K562 (cell line): ENCODE measurements around the gene FGFRL1. TPM values are rescaled to one million over a fixed set of nuclear protein-coding genes. Genes with fewer than 3 reads are reported as not detected.

Experiments used
- ARID1B ChIP-seq: fragments of 450-650 bp; IDR thresholded peaks from 2 replicates; pipeline ENCODE4 v1.6.1; 2016; ENCODE audit warnings: antibody characterized with exemption, mild to moderate bottlenecking, inconsistent platforms
- BACH1 ChIP-seq: fragments of 200-800 bp; sonication (Bioruptor generic); IDR thresholded peaks from 2 replicates; pipeline ENCODE4 v1.6.1; 2016; ENCODE audit warnings: missing genetic modification characterization, missing compliant biosample characterization
- CBFB ChIP-seq: sonication (generic); formaldehyde crosslinking; IDR thresholded peaks from 2 replicates; pipeline ENCODE4 v1.4.0; 2020; ENCODE audit warnings: mild to moderate bottlenecking, missing genetic modification reagents
- CREB3 ChIP-seq: fragments of 450-650 bp; conservative IDR thresholded peaks from 2 replicates; pipeline ENCODE4 v1.6.1; 2016; ENCODE audit warnings: missing genetic modification characterization, low read depth, mild to moderate bottlenecking, missing compliant biosample characterization, moderate library complexity
- CUX1 ChIP-seq: fragments of 200-800 bp; sonication (Bioruptor generic); IDR thresholded peaks from 2 replicates; pipeline ENCODE4 v1.6.1; 2016; ENCODE audit warnings: missing genetic modification characterization, missing compliant biosample characterization
- ELF2 ChIP-seq: fragments of 250-450 bp; sonication (Bioruptor Pico); IDR thresholded peaks from 2 replicates; pipeline ENCODE4 v1.5.0; 2021; ENCODE audit warnings: mild to moderate bottlenecking
- HES1 ChIP-seq: fragments of 450-650 bp; IDR thresholded peaks from 2 replicates; pipeline ENCODE4 v1.6.1; 2016; ENCODE audit warnings: low read depth, mild to moderate bottlenecking, moderate library complexity
- MECOM ChIP-seq: fragments of 250-450 bp; sonication (Bioruptor Pico); IDR thresholded peaks from 2 replicates; pipeline ENCODE4 v1.8.0; 2022; ENCODE audit warnings: inconsistent platforms
- TFE3 ChIP-seq: fragments of 450-650 bp; formaldehyde crosslinking; IDR thresholded peaks from 2 replicates; pipeline ENCODE4 v1.4.0; 2020; ENCODE audit warnings: mild to moderate bottlenecking, mixed read lengths
- ZNF316 ChIP-seq: fragments of 450-650 bp; IDR thresholded peaks from 2 replicates; pipeline ENCODE4 v1.6.1; 2016
- ZNF449 ChIP-seq: fragments of 250-450 bp; sonication (Bioruptor Pico); IDR thresholded peaks from 2 replicates; pipeline ENCODE4 v1.8.0; 2022; ENCODE audit warnings: moderate library complexity, mild to moderate bottlenecking, inconsistent platforms
- ZNF76 ChIP-seq: fragments of 250-450 bp; sonication (Bioruptor Pico); IDR thresholded peaks from 2 replicates; pipeline ENCODE4 v1.4.0; 2020; ENCODE audit warnings: mild to moderate bottlenecking, moderate library complexity, borderline replicate concordance
- polyA plus RNA-seq, 8 experiments: library from polyadenylated mRNA; depleted of rRNA in 4 of 8; stranded (reverse) in 5 of 8; unstranded in 3 of 8; fragments of >200 nt; fragmentation: Nextera tagmentation in 2 of 8; fragmentation: Illumina TruSeq in 1 of 8; extraction: Ambion mirVana in 2 of 8; extraction: Trizol in 1 of 8; gene quantifications; 2 replicates each; pipeline versions ENCODE4 v1.2.1 to v1.2.3, GENCODE V29; 2011 to 2014; ENCODE audit warnings: inconsistent platforms in 1 of 8, missing spikeins in 1 of 8
- total RNA-seq, 7 experiments: library from RNA; depleted of rRNA in 6 of 7; stranded (reverse); fragments of >200 nt in 6 of 7; fragmentation: Illumina TruSeq in 2 of 7; extraction: Trizol in 2 of 7; gene quantifications; 2 replicates each; pipeline versions ENCODE4 v1.2.1 to v1.2.3, GENCODE V29; 2011 to 2021; ENCODE audit warnings: low replicate concordance in 1 of 7

The FGFRL1 gene
- total and polyA plus RNA-seq, 9 of the 15 experiments (the other 6 are each of a cell fraction or from before 2014, with no cell fraction given), result 0.34 to 49.9 (median 14.6) TPM

GRCh38 chr4:993111-994029, 18.1 kb upstream of the FGFRL1 start, which contains the start of gene SLC26A1 (continued):
- TF ChIP-seq CBFB (CRISPR knock-in tag), result 0 out of 2 replicates have a peak, but pooled peaks have one; percentile 32
- TF ChIP-seq MECOM, result 0 out of 2 replicates have a peak, but pooled peaks have one; percentile 6
- TF ChIP-seq ARID1B, result peak; percentile 36
- no peak for TF ChIP-seq TFE3 (CRISPR knock-in tag)
- no peak for TF ChIP-seq ZNF449 (CRISPR knock-in tag)
- TF ChIP-seq ELF2 (CRISPR knock-in tag), result no peak
- TF ChIP-seq BACH1 (tag), result peak; percentile 79; the same call in 1 of the 2 replicates
- TF ChIP-seq HES1, result no peak
- peak; percentile 74 for TF ChIP-seq CREB3 (tag)
- peak; percentile 73; the same call in 1 of the 2 replicates for TF ChIP-seq CUX1 (CRISPR knock-in tag)
- peak; percentile 75; the same call in 1 of the 2 replicates for TF ChIP-seq ZNF76 (CRISPR knock-in tag)
- TF ChIP-seq ZNF316, result peak; percentile 98
